DMS 273 (cell line): Measurements from ENCODE around the gene UMOD.

Experiments
- DNase-seq: peaks from one replicate; lab custom pipeline; 2025; ENCODE audit not compliant: unreplicated experiment; lab: John Stamatoyannopoulos, UW

The UMOD gene

GRCh38 chr16:20352615-20353014 is at the start of gene UMOD:
UMOD (minus strand) TSS chr16:20352715; CDS start chr16:20350737, 1,978 bp downstream.
- DNase-seq = no peak

GRCh38 chr16:20401475-20402016 is 49.0 kb upstream of the UMOD start:
- no peak for DNase-seq

- DNase-seq = no peak
Measured at GRCh38 chr16:20401066-20401465, 48.6 kb upstream of the UMOD start.

GRCh38 chr16:20399185-20399584 is 46.7 kb upstream of the UMOD start:
- DNase-seq = no peak

GRCh38 chr16:20398603-20399002 is 46.1 kb upstream of the UMOD start:
- no peak for DNase-seq

- no peak for DNase-seq
Measured at GRCh38 chr16:20397468-20398074, 45.1 kb upstream of the UMOD start.

- no peak for DNase-seq
Measured at GRCh38 chr16:20396846-20397467, 44.4 kb upstream of the UMOD start.

- DNase-seq = no peak
Measured at GRCh38 chr16:20395946-20396345, 43.4 kb upstream of the UMOD start.

- DNase-seq = no peak
Measured at GRCh38 chr16:20393801-20394577, 41.5 kb upstream of the UMOD start.

- DNase-seq = no peak
Measured at GRCh38 chr16:20391045-20391444, 38.5 kb upstream of the UMOD start.

- DNase-seq = no peak
Measured at GRCh38 chr16:20388854-20389253, 36.3 kb upstream of the UMOD start.

GRCh38 chr16:20387978-20388377 is 35.5 kb upstream of the UMOD start:
- no peak for DNase-seq

GRCh38 chr16:20385844-20386832 is 33.6 kb upstream of the UMOD start:
- peak; percentile 69 for DNase-seq

- DNase-seq = peak; percentile 75
Measured at GRCh38 chr16:20383106-20384029, 30.9 kb upstream of the UMOD start.

GRCh38 chr16:20382202-20382948 is 29.9 kb upstream of the UMOD start:
- DNase-seq = no peak

- DNase-seq = no peak
Measured at GRCh38 chr16:20380782-20381181, 28.3 kb upstream of the UMOD start.

GRCh38 chr16:20377181-20377580 is 24.7 kb upstream of the UMOD start:
- no peak for DNase-seq

- DNase-seq = no peak
Measured at GRCh38 chr16:20372701-20373100, 20.2 kb upstream of the UMOD start.

GRCh38 chr16:20369452-20370054 is 17.0 kb upstream of the UMOD start:
- DNase-seq = no peak
